ENCODE data around the gene TSPAN2.

Gene TSPAN2

GRCh38 chr1:115069659-115070308 lies 19.5 kb downstream of the TSPAN2 start:
- H3K36me3 ChIP-seq (ENCODE audit: insufficient read depth) = no peaks in the 10 kb centered on the region
- no peak overlapping the region for H3K4me2 ChIP-seq
- no peaks in the 10 kb centered on the region for H3K27me3 ChIP-seq (ENCODE audit: insufficient read depth, low read depth)
- no peaks in the 10 kb centered on the region for H3K4me1 ChIP-seq (ENCODE audit: low read depth, poor library complexity, severe bottlenecking)
- H3K9ac ChIP-seq = no peak overlapping the region
- no peak for TF ChIP-seq CTCF (conservative IDR thresholded peaks at IDR 0.05; ENCODE audit: low read depth, low read length)
- H3K4me3 ChIP-seq (IDR thresholded peaks at IDR 0.05; ENCODE audit: insufficient read depth, low read depth, low read length) = no peak overlapping the region
- no peak overlapping the region for H2AFZ ChIP-seq (ENCODE audit: low read depth)
- no peaks in the 10 kb centered on the region for H3K79me2 ChIP-seq (ENCODE audit: insufficient read depth, low read depth)
- no peak overlapping the region for H3K27ac ChIP-seq
- no peaks in the 10 kb centered on the region for H4K20me1 ChIP-seq (ENCODE audit: insufficient read depth)

- TF ChIP-seq CTCF (conservative IDR thresholded peaks at IDR 0.05; ENCODE audit: low read depth, low read length) = no peak
- no peaks in the 10 kb centered on the region for H3K79me2 ChIP-seq (ENCODE audit: insufficient read depth, low read depth)
- no peak overlapping the region for H3K27ac ChIP-seq
- no peak overlapping the region for H3K4me2 ChIP-seq
- no peaks in the 10 kb centered on the region for H3K36me3 ChIP-seq (ENCODE audit: insufficient read depth)
- H3K27me3 ChIP-seq (ENCODE audit: insufficient read depth, low read depth) = no peaks in the 10 kb centered on the region
- no peak overlapping the region for H3K4me3 ChIP-seq (IDR thresholded peaks at IDR 0.05; ENCODE audit: insufficient read depth, low read depth, low read length)
- H3K9ac ChIP-seq = no peak overlapping the region
- H2AFZ ChIP-seq (ENCODE audit: low read depth) = no peak overlapping the region
- no peaks in the 10 kb centered on the region for H4K20me1 ChIP-seq (ENCODE audit: insufficient read depth)
- no peaks in the 10 kb centered on the region for H3K4me1 ChIP-seq (ENCODE audit: low read depth, poor library complexity, severe bottlenecking)
These were observed 20.3 kb downstream of the TSPAN2 start for GRCh38 chr1:115068826-115069585.

- no peak overlapping the region for H3K4me3 ChIP-seq (IDR thresholded peaks at IDR 0.05; ENCODE audit: insufficient read depth, low read depth, low read length)
- no peak overlapping the region for H3K4me2 ChIP-seq
- no peak overlapping the region for H3K9ac ChIP-seq
- H4K20me1 ChIP-seq (ENCODE audit: insufficient read depth) = no peaks in the 10 kb centered on the region
- no peak for TF ChIP-seq CTCF (conservative IDR thresholded peaks at IDR 0.05; ENCODE audit: low read depth, low read length)
- H2AFZ ChIP-seq (ENCODE audit: low read depth) = no peak overlapping the region
- no peak overlapping the region for H3K27ac ChIP-seq
- no peaks in the 10 kb centered on the region for H3K36me3 ChIP-seq (ENCODE audit: insufficient read depth)
- peaks cover 15% of the 10 kb centered on the region for H3K4me1 ChIP-seq (ENCODE audit: low read depth, poor library complexity, severe bottlenecking)
- H3K79me2 ChIP-seq (ENCODE audit: insufficient read depth, low read depth) = no peaks in the 10 kb centered on the region
- H3K27me3 ChIP-seq (ENCODE audit: insufficient read depth, low read depth) = no peaks in the 10 kb centered on the region
These were observed 22.0 kb downstream of the TSPAN2 start for GRCh38 chr1:115067161-115067859.

- Histone ChIP-seq H3K79me2 (ENCODE audit: insufficient read depth, low read depth) (no peaks in the 10 kb centered on the region), H3K36me3 (ENCODE audit: insufficient read depth) (no peaks in the 10 kb centered on the region), H3K4me2 (no peak overlapping the region), H2AFZ (ENCODE audit: low read depth) (no peak overlapping the region), H3K9ac (no peak overlapping the region), H3K27me3 (ENCODE audit: insufficient read depth, low read depth) (no peaks in the 10 kb centered on the region), H3K4me1 (ENCODE audit: low read depth, poor library complexity, severe bottlenecking) (peaks cover 18% of the 10 kb centered on the region), H4K20me1 (ENCODE audit: insufficient read depth) (no peaks in the 10 kb centered on the region), H3K27ac (no peak overlapping the region), H3K4me3 (IDR thresholded peaks at IDR 0.05; ENCODE audit: insufficient read depth, low read depth, low read length) (no peak overlapping the region)
- TF ChIP-seq CTCF (conservative IDR thresholded peaks at IDR 0.05; ENCODE audit: low read depth, low read length) = no peak
These were observed 24.3 kb downstream of the TSPAN2 start for GRCh38 chr1:115065021-115065420.

Data from KMS-11 (cell line).